ENCODE data around the gene CBX4.
A peak's percentile ranks its signal among the peaks of the same experiment; 100 is the strongest.

The CBX4 gene

DNA sequence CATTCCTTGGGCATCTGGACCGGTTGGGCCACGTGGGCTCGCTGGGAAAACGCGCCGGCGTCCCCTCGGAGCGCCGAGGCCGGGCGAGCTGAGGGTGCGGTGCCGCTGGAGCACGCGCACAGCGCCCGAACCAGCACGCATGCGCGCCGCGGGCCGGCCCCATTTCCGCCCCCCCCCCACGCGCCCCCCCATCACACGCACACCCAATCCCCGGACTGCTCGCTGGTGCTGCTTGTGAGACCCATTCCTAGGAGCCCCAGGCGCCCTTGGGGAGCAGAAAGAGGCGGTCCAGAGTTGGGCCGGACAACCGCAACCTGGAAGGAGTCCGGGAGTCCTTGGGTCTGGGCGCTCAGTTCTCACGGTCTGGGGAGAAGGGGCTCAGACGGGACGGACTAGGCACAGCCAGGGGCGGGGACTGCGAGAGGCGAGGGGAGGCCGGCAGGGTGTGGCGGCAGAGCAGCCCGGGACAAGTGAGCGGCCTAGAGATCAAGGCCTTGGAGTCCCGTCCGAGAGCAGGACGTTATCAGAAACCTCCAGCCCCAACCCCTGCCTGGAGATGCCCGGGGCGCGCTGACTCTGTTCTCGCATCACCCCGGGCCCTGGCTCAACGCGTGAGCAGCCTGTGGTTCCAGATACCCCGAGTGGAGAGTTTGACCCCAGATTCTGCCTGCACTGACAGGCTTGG is 36.4 kb downstream of the CBX4 start:
- no peak overlapping the region for H3K4me3 ChIP-seq (ENCODE audit: low read length)
- H3K36me3 ChIP-seq (ENCODE audit: control insufficient read depth, insufficient read depth, low read length), result no peaks in the 10 kb centered on the region
- H3K27me3 ChIP-seq (ENCODE audit: control insufficient read depth, insufficient read depth, low read length), result peaks cover 90% of the 10 kb centered on the region
- no peak overlapping the region for H3K27ac ChIP-seq (ENCODE audit: low read length)
- WGBS (ENCODE audit: insufficient coverage, insufficient read length), result no CpG with 5 or more reads among the region's 57 CpGs
- H3K9me3 ChIP-seq (ENCODE audit: control insufficient read depth, insufficient read depth, low read length), result no peaks in the 10 kb centered on the region
- no peak for DNase-seq (ENCODE audit: low read depth, low spot score)
- peaks cover 12% of the 10 kb centered on the region for H3K4me1 ChIP-seq (ENCODE audit: control insufficient read depth, insufficient read depth, low read length)

DNA sequence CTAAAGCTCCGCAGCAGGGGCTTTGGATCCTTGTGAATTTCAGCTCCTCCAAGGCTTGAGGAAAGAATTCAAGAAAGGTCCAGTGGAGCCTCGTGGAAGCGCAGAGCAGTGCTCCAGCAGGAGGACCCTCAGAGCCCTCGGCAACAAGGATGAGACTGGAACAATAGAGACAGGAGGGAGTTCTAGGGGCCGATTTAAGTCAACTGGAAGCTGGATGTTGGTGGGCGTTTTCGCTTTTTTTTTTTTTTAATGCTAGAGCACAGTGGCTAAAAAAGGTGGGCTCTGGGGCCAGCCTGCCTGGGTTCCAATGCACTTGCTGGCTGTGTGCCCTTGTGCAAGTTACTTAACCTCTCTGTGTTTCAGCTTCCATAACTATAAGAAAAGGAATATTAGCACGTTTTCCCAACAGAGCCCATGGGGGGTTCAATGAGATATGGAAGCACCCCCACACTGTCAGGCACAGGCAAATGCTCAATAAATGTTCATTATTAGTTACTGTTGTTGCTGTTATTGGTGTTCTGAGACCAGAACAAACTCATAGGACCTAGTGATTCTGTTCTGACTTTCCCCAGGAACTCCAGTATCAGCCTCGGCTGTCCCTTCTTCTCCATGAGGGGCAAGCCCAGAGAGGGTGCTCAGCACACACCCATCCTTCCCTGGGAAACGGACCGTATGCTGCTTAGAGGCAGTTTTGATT is 37.1 kb downstream of the CBX4 start:
- Histone ChIP-seq H3K9me3 (ENCODE audit: control insufficient read depth, insufficient read depth, low read length) (no peaks in the 10 kb centered on the region), H3K36me3 (ENCODE audit: control insufficient read depth, insufficient read depth, low read length) (no peaks in the 10 kb centered on the region), H3K27me3 (ENCODE audit: control insufficient read depth, insufficient read depth, low read length) (peaks cover 83% of the 10 kb centered on the region), H3K4me3 (ENCODE audit: low read length) (no peak overlapping the region), H3K27ac (ENCODE audit: low read length) (no peak overlapping the region), H3K4me1 (ENCODE audit: control insufficient read depth, insufficient read depth, low read length) (peaks cover 12% of the 10 kb centered on the region)
- no peak for DNase-seq (ENCODE audit: low read depth, low spot score)
- no CpG with 5 or more reads among the region's 11 CpGs for WGBS (ENCODE audit: insufficient coverage, insufficient read length)

DNA sequence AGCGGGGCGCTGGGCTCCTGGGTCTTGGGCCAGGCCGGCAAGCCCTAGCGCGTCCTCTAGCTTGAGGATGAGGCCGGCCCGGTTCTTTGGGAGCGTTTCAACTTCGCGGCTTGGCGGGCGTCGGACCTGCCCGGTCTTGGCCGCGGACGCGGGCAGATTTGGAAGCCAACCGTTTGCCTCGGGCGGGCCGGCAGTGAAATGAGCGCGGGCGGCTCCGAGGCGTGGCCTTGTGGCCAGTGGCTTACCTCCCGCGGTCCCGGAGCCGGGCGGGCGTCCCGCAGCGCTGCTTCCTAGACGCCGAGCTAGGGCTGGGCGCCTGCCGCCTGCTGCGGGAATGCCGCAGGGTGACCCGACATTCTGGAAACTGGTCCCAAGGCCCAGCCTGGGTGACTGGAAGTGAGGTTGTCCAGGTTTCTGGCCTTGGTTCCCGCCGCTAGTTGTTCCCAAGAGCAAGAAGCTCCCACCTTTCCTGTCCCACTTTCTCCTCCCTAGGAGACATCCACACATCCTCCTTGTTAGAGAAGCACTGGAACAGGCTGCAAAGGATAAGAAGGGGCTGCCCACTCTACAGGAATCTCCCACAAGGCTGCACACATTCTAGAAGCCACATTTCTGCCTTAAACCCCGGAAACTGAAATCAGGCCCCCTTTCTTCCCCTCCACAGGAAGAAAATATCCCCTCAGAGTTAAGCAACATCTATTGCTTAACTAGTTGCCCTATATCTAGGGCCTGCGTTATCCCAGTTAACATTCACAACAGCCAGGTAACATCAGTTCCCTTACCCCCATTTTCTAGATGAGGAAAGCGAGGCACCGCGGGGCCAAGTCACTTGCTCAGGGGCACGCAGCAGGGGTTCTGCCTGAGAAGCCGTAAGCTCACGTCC is 37.8 kb downstream of the CBX4 start:
- no CpG with 5 or more reads among the region's 52 CpGs for WGBS (ENCODE audit: insufficient coverage, insufficient read length)
- no peak for DNase-seq (ENCODE audit: low read depth, low spot score)
- Histone ChIP-seq H3K4me1 (ENCODE audit: control insufficient read depth, insufficient read depth, low read length) (peaks cover 9% of the 10 kb centered on the region), H3K36me3 (ENCODE audit: control insufficient read depth, insufficient read depth, low read length) (no peaks in the 10 kb centered on the region), H3K9me3 (ENCODE audit: control insufficient read depth, insufficient read depth, low read length) (no peaks in the 10 kb centered on the region), H3K27ac (ENCODE audit: low read length) (no peak overlapping the region), H3K4me3 (ENCODE audit: low read length) (no peak overlapping the region), H3K27me3 (ENCODE audit: control insufficient read depth, insufficient read depth, low read length) (peaks cover 76% of the 10 kb centered on the region)

DNA sequence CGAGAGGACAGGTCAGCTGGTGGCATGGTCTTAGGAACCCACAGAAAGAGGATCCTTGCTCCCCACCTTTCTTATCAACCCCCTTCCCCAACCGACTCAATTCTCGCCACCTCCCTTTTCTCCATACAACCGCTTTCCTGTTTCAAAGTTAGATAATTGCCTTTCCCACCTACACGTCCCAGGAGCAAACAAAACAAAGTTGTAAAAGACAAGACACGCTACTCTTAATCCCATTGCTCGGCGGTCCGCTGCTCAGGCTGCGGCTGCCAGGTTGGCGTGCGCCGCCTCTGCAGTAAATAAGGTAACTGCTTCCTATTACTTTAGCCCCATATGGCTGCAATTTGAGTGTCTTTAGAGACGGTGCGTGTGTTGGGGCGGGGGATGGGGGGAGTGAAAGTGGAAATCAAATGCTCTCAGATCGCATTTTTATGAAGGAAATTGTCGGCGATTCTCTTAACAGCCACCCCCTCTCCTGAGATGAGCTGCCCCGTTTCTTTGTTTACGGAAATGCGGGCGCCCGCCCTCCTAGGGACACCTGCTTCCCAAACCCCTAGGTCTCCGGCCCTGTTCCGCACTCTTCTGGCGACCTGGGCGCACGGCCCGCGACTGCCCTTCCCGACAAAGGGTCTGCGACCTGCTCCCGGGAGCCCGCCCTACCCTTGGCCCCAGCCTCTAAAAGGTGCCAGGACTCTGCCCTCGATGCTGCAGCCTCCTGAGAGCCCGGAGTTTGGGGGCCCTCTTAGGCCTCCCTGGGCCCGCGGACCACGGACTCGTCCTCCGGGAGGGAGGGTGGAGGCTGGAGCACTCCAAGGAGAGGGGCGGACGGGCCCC is 38.7 kb downstream of the CBX4 start:
- Histone ChIP-seq H3K4me1 (ENCODE audit: control insufficient read depth, insufficient read depth, low read length) (peaks cover 6% of the 10 kb centered on the region; the same call in 1 of the 2 replicates), H3K36me3 (ENCODE audit: control insufficient read depth, insufficient read depth, low read length) (no peaks in the 10 kb centered on the region), H3K4me3 (ENCODE audit: low read length) (no peak overlapping the region), H3K27me3 (ENCODE audit: control insufficient read depth, insufficient read depth, low read length) (peaks cover 77% of the 10 kb centered on the region), H3K27ac (ENCODE audit: low read length) (no peak overlapping the region), H3K9me3 (ENCODE audit: control insufficient read depth, insufficient read depth, low read length) (no peaks in the 10 kb centered on the region)
- no peak for DNase-seq (ENCODE audit: low read depth, low spot score)
- no CpG with 5 or more reads among the region's 44 CpGs for WGBS (ENCODE audit: insufficient coverage, insufficient read length)

DNA sequence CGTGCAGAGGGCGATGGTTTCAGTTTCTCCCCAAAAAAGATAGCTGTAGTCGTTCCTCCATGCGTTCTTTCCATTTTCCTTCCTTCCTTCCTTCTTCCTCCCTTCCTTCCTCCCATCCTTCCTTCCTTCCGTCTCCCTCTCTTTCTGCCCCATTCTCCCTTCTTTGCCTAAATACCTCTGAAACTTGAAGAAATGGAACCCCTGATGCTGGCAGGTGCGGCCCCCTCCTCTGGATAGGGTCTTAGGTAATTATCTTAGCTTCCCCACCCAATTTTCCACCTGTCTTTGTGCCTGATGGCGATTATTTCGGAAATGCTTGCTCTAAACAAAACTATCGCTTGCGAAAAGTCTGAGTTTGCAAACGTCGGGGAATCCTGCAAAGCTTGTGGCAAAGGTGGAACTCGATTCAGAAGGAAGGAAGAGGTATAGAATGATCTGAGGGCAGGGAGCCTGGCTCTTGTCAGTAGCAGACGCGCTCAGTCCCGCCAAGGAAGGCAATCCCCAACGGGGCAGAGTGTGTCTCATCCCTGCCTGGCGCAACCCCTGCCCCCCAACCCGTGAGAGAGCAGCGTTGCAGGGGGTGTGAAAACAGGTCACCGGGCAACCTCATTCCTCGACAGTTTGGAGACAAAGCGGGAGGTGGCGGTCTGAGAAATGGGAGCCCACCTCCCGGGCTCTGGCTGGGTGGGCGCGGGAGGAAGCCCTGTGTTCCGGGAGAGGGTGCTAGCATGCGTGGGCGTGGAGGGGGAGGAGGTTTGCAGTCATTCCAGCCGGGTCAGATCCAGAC is 39.5 kb downstream of the CBX4 start:
- H3K36me3 ChIP-seq (ENCODE audit: control insufficient read depth, insufficient read depth, low read length), result no peaks in the 10 kb centered on the region
- H3K4me3 ChIP-seq (ENCODE audit: low read length), result no peak overlapping the region
- WGBS (ENCODE audit: insufficient coverage, insufficient read length), result no CpG with 5 or more reads among the region's 31 CpGs
- no peak for DNase-seq (ENCODE audit: low read depth, low spot score)
- H3K4me1 ChIP-seq (ENCODE audit: control insufficient read depth, insufficient read depth, low read length), result peaks cover 9% of the 10 kb centered on the region; the same call in 1 of the 2 replicates
- no peaks in the 10 kb centered on the region for H3K9me3 ChIP-seq (ENCODE audit: control insufficient read depth, insufficient read depth, low read length)
- no peak overlapping the region for H3K27ac ChIP-seq (ENCODE audit: low read length)
- peaks cover 77% of the 10 kb centered on the region for H3K27me3 ChIP-seq (ENCODE audit: control insufficient read depth, insufficient read depth, low read length)

DNA sequence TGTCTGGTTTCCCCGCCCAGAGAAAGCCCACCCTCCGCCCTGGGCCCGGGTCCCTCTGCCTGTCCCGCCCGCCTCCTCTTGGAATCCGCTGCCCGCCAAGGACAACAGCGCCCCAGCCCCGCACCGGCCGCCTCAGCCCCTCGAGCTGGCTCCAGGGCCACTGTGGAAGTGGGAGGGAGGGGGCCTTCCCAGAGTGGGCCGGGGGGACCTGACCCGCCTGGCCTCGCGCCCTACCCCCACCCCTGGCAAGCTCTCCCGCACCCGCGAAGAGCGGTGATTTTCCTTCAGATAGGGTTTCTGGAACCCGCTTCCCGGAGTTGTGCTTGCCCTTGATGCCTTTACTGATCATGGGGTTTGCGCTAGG is 40.1 kb downstream of the CBX4 start:
- H3K9me3 ChIP-seq (ENCODE audit: control insufficient read depth, insufficient read depth, low read length), result no peaks in the 10 kb centered on the region
- DNase-seq (ENCODE audit: low read depth, low spot score), result no peak
- H3K27ac ChIP-seq (ENCODE audit: low read length), result no peak overlapping the region
- H3K36me3 ChIP-seq (ENCODE audit: control insufficient read depth, insufficient read depth, low read length), result no peaks in the 10 kb centered on the region
- WGBS (ENCODE audit: insufficient coverage, insufficient read length), result no CpG with 5 or more reads among the region's 23 CpGs
- peaks cover 11% of the 10 kb centered on the region; the same call in 1 of the 2 replicates for H3K4me1 ChIP-seq (ENCODE audit: control insufficient read depth, insufficient read depth, low read length)
- H3K4me3 ChIP-seq (ENCODE audit: low read length), result no peak overlapping the region
- H3K27me3 ChIP-seq (ENCODE audit: control insufficient read depth, insufficient read depth, low read length), result peaks cover 75% of the 10 kb centered on the region

DNA sequence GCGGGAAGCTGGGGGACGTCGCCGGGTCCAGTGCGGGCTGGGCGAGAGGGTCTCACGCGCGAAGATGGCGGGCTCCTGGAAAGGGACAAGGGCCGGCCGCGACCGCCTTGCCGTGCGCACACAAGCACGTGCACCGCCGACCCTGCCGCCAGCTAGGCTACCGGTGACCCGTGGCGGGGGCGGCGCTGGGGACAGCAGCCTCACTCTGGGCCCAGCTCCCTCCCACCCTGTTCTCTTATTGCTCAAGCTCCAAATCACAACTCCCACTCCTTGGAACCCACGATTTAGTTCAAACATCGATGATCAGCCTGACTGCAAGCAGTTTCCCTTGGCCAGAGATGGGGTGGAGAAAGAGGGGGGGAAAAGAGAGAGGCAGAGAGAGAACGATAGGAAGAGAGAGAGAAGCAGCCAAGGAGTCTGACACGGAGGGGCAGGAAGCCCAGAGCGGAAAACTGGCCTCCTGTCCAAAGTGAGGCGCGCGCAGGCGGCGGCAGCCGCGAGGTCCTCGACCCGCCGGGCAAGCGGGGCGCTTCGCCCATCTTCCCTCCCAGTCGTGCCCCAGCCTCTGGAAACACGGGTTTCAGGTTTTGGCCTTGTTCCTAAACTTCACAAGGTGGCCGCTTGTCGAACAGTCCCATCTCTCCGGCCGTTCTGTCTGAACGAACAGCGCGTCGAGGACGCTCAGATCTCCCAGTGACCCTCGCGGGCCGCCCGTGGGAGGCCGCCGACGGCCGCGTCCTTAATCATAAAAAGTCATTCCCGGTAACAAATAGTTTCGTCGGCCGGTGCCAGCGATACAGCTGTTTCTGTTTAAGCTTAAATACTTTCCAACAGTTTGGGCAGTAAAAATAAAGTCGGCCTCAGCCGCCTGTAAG is 40.7 kb downstream of the CBX4 start:
- no peaks in the 10 kb centered on the region for H3K36me3 ChIP-seq (ENCODE audit: control insufficient read depth, insufficient read depth, low read length)
- peaks cover 76% of the 10 kb centered on the region for H3K27me3 ChIP-seq (ENCODE audit: control insufficient read depth, insufficient read depth, low read length)
- no peaks in the 10 kb centered on the region for H3K9me3 ChIP-seq (ENCODE audit: control insufficient read depth, insufficient read depth, low read length)
- H3K4me1 ChIP-seq (ENCODE audit: control insufficient read depth, insufficient read depth, low read length), result peaks cover 10% of the 10 kb centered on the region
- DNase-seq (ENCODE audit: low read depth, low spot score), result no peak
- H3K4me3 ChIP-seq (ENCODE audit: low read length), result peak overlapping the region; percentile 21; the same call in 1 of the 2 replicates
- H3K27ac ChIP-seq (ENCODE audit: low read length), result no peak overlapping the region
- WGBS (ENCODE audit: insufficient coverage, insufficient read length), result no CpG with 5 or more reads among the region's 70 CpGs

DNA sequence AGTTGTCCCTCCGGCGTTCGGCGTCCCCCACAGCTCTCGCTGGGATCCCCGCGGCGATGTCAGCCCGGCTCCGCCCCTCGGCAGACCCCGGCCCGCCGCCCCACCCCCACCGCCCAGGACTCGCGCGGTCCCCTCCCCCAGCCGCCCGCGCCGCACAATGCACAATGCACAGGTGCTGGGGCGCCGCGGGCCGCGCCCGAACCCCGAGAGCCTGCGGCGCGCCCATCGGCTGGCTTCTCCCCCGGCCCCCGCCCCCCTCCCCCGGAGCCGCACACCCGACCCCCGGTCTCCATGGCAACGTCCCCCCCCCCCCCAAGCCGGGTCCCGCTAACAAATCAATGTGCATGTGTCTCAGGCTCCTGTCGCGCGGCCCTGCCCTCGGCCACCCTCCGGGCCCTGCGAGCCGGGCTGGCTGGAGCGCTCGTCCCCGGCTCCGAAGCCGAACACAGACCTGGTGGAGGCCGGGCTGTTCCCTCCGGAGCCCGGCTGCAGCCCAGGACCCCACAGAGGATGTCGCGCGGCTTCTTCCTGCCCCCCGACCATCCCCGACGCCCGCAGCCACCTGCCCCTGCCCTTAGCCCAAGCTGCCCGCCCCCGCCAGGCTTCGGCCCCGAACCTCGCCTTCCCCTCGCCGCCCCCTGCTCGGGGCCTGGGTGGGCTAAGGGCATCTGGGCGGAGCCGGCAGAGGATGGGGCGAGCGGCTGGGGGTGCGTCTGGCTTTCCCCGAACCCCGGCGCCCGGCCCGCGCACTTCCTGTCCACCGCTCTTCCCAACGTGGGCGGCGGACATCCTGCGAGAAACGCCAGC is 41.5 kb downstream of the CBX4 start:
- Histone ChIP-seq H3K36me3 (ENCODE audit: control insufficient read depth, insufficient read depth, low read length) (no peaks in the 10 kb centered on the region), H3K4me1 (ENCODE audit: control insufficient read depth, insufficient read depth, low read length) (peaks cover 12% of the 10 kb centered on the region), H3K27me3 (ENCODE audit: control insufficient read depth, insufficient read depth, low read length) (peaks cover 76% of the 10 kb centered on the region), H3K9me3 (ENCODE audit: control insufficient read depth, insufficient read depth, low read length) (no peaks in the 10 kb centered on the region), H3K27ac (ENCODE audit: low read length) (no peak overlapping the region), H3K4me3 (ENCODE audit: low read length) (peak overlapping the region; percentile 36; the same call in 1 of the 2 replicates)
- WGBS (ENCODE audit: insufficient coverage, insufficient read length), result no CpG with 5 or more reads among the region's 89 CpGs
- DNase-seq (ENCODE audit: low read depth, low spot score), result no peak

All from iPS DF 6.9 (cell line).